DMS 273 (cell line): ENCODE measurements around the gene TREM1.
"Not testable (repeated sequence)": the region's sequence is repeated elsewhere in the genome, so short reads cannot be mapped to it uniquely, and the experiment has no call there.

ENCODE experiments used
- DNase-seq: peaks from one replicate; lab custom pipeline; 2025; ENCODE audit not compliant: unreplicated experiment; lab: John Stamatoyannopoulos, UW

Gene TREM1

GRCh38 chr6:41262401-41262800 lies 24.1 kb downstream of the TREM1 start:
- no peak for DNase-seq

GRCh38 chr6:41258196-41258493 lies 28.3 kb downstream of the TREM1 start:
- peak; percentile 31 for DNase-seq

GRCh38 chr6:41257369-41258195 lies 28.9 kb downstream of the TREM1 start:
- peak; percentile 71 for DNase-seq

GRCh38 chr6:41256383-41256782 lies 30.1 kb downstream of the TREM1 start:
- DNase-seq = no peak

GRCh38 chr6:41255638-41256246 lies 30.7 kb downstream of the TREM1 start:
- DNase-seq = no peak

- no peak for DNase-seq
Measured at GRCh38 chr6:41255110-41255509, 31.4 kb downstream of the TREM1 start.

- DNase-seq = no peak
Measured at GRCh38 chr6:41252401-41253169, 33.9 kb downstream of the TREM1 start.

- DNase-seq = no peak
Measured at GRCh38 chr6:41247882-41248705, 38.4 kb downstream of the TREM1 start.

GRCh38 chr6:41247288-41247865 lies 39.1 kb downstream of the TREM1 start:
- DNase-seq = no peak

- not testable (repeated sequence) for DNase-seq
Measured at GRCh38 chr6:41246529-41246928, 40.0 kb downstream of the TREM1 start.

GRCh38 chr6:41239467-41240159 lies 46.9 kb downstream of the TREM1 start:
- DNase-seq = no peak

- DNase-seq = no peak
Measured at GRCh38 chr6:41237128-41237527, 49.4 kb downstream of the TREM1 start.

- DNase-seq = no peak
Measured at GRCh38 chr6:41236276-41236675, 50.2 kb downstream of the TREM1 start.

GRCh38 chr6:41232667-41233066 lies 53.8 kb downstream of the TREM1 start:
- DNase-seq = no peak

GRCh38 chr6:41231246-41231645 lies 55.2 kb downstream of the TREM1 start:
- no peak for DNase-seq

GRCh38 chr6:41229721-41230120 lies 56.8 kb downstream of the TREM1 start:
- no peak for DNase-seq

GRCh38 chr6:41228616-41229015 lies 57.9 kb downstream of the TREM1 start:
- DNase-seq = no peak

- DNase-seq = no peak
Measured at GRCh38 chr6:41228096-41228495, 58.4 kb downstream of the TREM1 start, which contains the start of gene TREML4. TSS of gene TREML4 (plus strand) at chr6:41228349. CDS start at chr6:41228428, 79 bp downstream.

GRCh38 chr6:41226752-41227151 lies 59.7 kb downstream of the TREM1 start:
- DNase-seq = no peak

- no peak for DNase-seq
Measured at GRCh38 chr6:41224800-41225199, 61.7 kb downstream of the TREM1 start.
